PC-3 (cell line): ENCODE data around the gene GMDS. TPM values are rescaled to one million over a fixed set of nuclear protein-coding genes. Genes with fewer than 3 reads are reported as not detected.

Experiments used
- ATAC-seq: fragments of 200-7000 bp; cut with Tn5 transposase; 2 replicates; pipeline ENCODE4 v1.9.1; 2020; ENCODE audit warnings: mild to moderate bottlenecking, moderate library complexity
- BruUV-seq: library from RNA; stranded (reverse); fragments of 400-500 nt; replicated peaks from 2 replicates; lab custom pipeline; 2021; lab: Mats Ljungman, UMichigan
- CTCF ChIA-PET: fragments of 300-600 bp; sonication (Branson Sonifier 250); formaldehyde crosslinking; loops from one replicate; lab custom pipeline; 2022; ENCODE audit warnings: antibody characterized with exemption; lab: Charles Lee
- POLR2A ChIA-PET: fragments of 300-600 bp; sonication (Branson Sonifier 250); formaldehyde crosslinking; loops from one replicate; lab custom pipeline; 2022; ENCODE audit warnings: antibody characterized with exemption; ENCODE audit not compliant: unreplicated experiment; lab: Charles Lee
- DNase-seq: peaks from one replicate; pipeline ENCODE4 v3.0.0-alpha.2; 2015
- H2AFZ ChIP-seq: fragments of 300-600 bp; sonication (generic); 2 replicates; pipeline ENCODE4 v1.6.0; 2016; ENCODE audit warnings: antibody characterized with exemption, low read length
- H3F3A ChIP-seq: fragments of 300-600 bp; sonication (generic); one replicate; pipeline ENCODE4 v1.6.0; 2017; ENCODE audit warnings: antibody characterized with exemption, low read length, control low read depth, mild to moderate bottlenecking; ENCODE audit not compliant: unreplicated experiment
- H3K27ac ChIP-seq: fragments of 300-600 bp; sonication (generic); 2 replicates; pipeline ENCODE4 v1.5.1; 2016; ENCODE audit warnings: mild to moderate bottlenecking, low read length
- H3K27me3 ChIP-seq: fragments of 300-600 bp; sonication (generic); 2 replicates; pipeline ENCODE4 v1.6.1; 2016; ENCODE audit warnings: low read length, mixed read lengths
- H3K36me3 ChIP-seq: fragments of 300-600 bp; sonication (generic); 2 replicates; pipeline ENCODE4 v1.6.1; 2016; ENCODE audit warnings: low read depth, mixed run types, low read length, mixed read lengths
- H3K4me1 ChIP-seq: fragments of 300-600 bp; sonication (generic); 2 replicates; pipeline ENCODE4 v1.5.1; 2016; ENCODE audit warnings: low read length; ENCODE audit not compliant: insufficient read depth
- H3K4me2 ChIP-seq: fragments of 300-600 bp; sonication (generic); 2 replicates; pipeline ENCODE4 v1.6.0; 2016; ENCODE audit warnings: low read length
- H3K4me3 ChIP-seq: fragments of 300-600 bp; sonication (generic); 2 replicates; pipeline ENCODE4 v1.5.1; 2016; ENCODE audit warnings: mild to moderate bottlenecking, low read length, mixed read lengths
- H3K79me2 ChIP-seq: fragments of 300-600 bp; sonication (generic); 2 replicates; pipeline ENCODE4 v1.6.1; 2017; ENCODE audit warnings: low read length, mixed read lengths
- H3K9ac ChIP-seq: fragments of 300-600 bp; sonication (generic); 2 replicates; pipeline ENCODE4 v1.6.0; 2016; ENCODE audit warnings: mild to moderate bottlenecking, low read length
- H3K9me2 ChIP-seq: fragments of 300-600 bp; sonication (generic); replicated peaks from 2 replicates; pipeline ENCODE4 v1.6.1; 2016; ENCODE audit warnings: mixed run types, low read length, mixed read lengths
- H3K9me3 ChIP-seq: fragments of 300-600 bp; sonication (generic); 2 replicates; pipeline ENCODE4 v1.6.1; 2016; ENCODE audit warnings: low read length, mixed read lengths
- H4K20me1 ChIP-seq: fragments of 300-600 bp; sonication (generic); 2 replicates; pipeline ENCODE4 v1.6.1; 2016; ENCODE audit warnings: low read length, mixed read lengths
- CTCF ChIP-seq: fragments of 300-600 bp; sonication (generic); conservative IDR thresholded peaks from 2 replicates; pipeline ENCODE4 v1.5.1; 2017; ENCODE audit warnings: antibody characterized with exemption, low read depth, mild to moderate bottlenecking, low read length
- EZH2 ChIP-seq: fragments of 300-600 bp; sonication (generic); IDR thresholded peaks from one replicate; pipeline ENCODE4 v1.6.1; 2017; ENCODE audit warnings: antibody characterized with exemption, mild to moderate bottlenecking, low read length; ENCODE audit not compliant: unreplicated experiment
- EZH2phosphoT487 ChIP-seq: fragments of 300-600 bp; sonication (generic); IDR thresholded peaks from 2 replicates; pipeline ENCODE4 v1.6.1; 2018; ENCODE audit warnings: mild to moderate bottlenecking, antibody characterized with exemption, low read length, borderline replicate concordance
- intact Hi-C: fragments of 100-400 bp; cut with micrococcal nuclease; formaldehyde crosslinking; loops from 2 replicates; pipeline ENCODE4 v1.9.0; 2023
- total RNA-seq: library from RNA; depleted of rRNA; stranded (reverse); fragments of >200 nt; gene quantifications from 2 replicates; pipeline ENCODE4 v1.2.3, GENCODE V29; 2014

The GMDS gene
- total RNA-seq, 1 experiment from 2014 or later, result 18.3 TPM

- no TSS peak for BruUV-seq
Measured at GRCh38 chr6:1965596-1966224, 279.7 kb downstream of the GMDS start.

GRCh38 chr6:1963596-1963995 is 281.8 kb downstream of the GMDS start:
- ATAC-seq (no peak), DNase-seq (no peak)
- H3K9me2 ChIP-seq, result no peaks in the 10 kb centered on the region
- H2AFZ ChIP-seq, result no peak overlapping the region
- H3K79me2 ChIP-seq, result no peaks in the 10 kb centered on the region
- H3K4me1 ChIP-seq, result no peaks in the 10 kb centered on the region
- H3K4me2 ChIP-seq, result no peak overlapping the region
- no peak for TF ChIP-seq CTCF
- no peak for TF ChIP-seq EZH2
- TF ChIP-seq EZH2phosphoT487, result no peak
- intact Hi-C loops, result no loop called here
- CTCF ChIA-PET, result no interaction called here
- BruUV-seq, result no TSS peak
- H3K9ac ChIP-seq, result no peak overlapping the region
- H3K27ac ChIP-seq, result no peak overlapping the region
- no peaks in the 10 kb centered on the region for H3F3A ChIP-seq
- H3K4me3 ChIP-seq, result no peak overlapping the region
- H3K27me3 ChIP-seq, result no peaks in the 10 kb centered on the region
- no peaks in the 10 kb centered on the region for H4K20me1 ChIP-seq
- no peaks in the 10 kb centered on the region for H3K9me3 ChIP-seq
- POLR2A ChIA-PET, result no interaction called here
- H3K36me3 ChIP-seq, result no peaks in the 10 kb centered on the region; the same call in 1 of the 2 replicates

More at GRCh38 chr6:1965596-1966224, 279.7 kb downstream of the GMDS start:
- CTCF ChIA-PET, result no interaction called here
- H3K27ac ChIP-seq, result no peak overlapping the region
- TF ChIP-seq EZH2 (no peak), EZH2phosphoT487 (no peak), CTCF (no peak)
- H3K9ac ChIP-seq, result no peak overlapping the region
- POLR2A ChIA-PET, result no interaction called here
- no peaks in the 10 kb centered on the region for H3F3A ChIP-seq
- intact Hi-C loops, result no loop called here
- no peaks in the 10 kb centered on the region for H3K79me2 ChIP-seq
- DNase-seq (no peak), ATAC-seq (no peak)
- H4K20me1 ChIP-seq, result no peaks in the 10 kb centered on the region
- H3K4me3 ChIP-seq, result no peak overlapping the region
- H3K27me3 ChIP-seq, result no peaks in the 10 kb centered on the region
- H3K9me2 ChIP-seq, result no peaks in the 10 kb centered on the region
- H2AFZ ChIP-seq, result no peak overlapping the region
- no peak overlapping the region for H3K4me2 ChIP-seq
- no peaks in the 10 kb centered on the region for H3K36me3 ChIP-seq
- H3K4me1 ChIP-seq, result no peaks in the 10 kb centered on the region
- H3K9me3 ChIP-seq, result no peaks in the 10 kb centered on the region

- BruUV-seq, result no TSS peak
Measured at GRCh38 chr6:1962201-1962600, 283.2 kb downstream of the GMDS start.

More at GRCh38 chr6:1962201-1962600, 283.2 kb downstream of the GMDS start:
- no peaks in the 10 kb centered on the region for H3K9me3 ChIP-seq
- H3K36me3 ChIP-seq, result no peaks in the 10 kb centered on the region; the same call in 1 of the 2 replicates
- TF ChIP-seq EZH2phosphoT487 (no peak), CTCF (no peak), EZH2 (no peak)
- H3K4me1 ChIP-seq, result no peaks in the 10 kb centered on the region
- no peaks in the 10 kb centered on the region for H4K20me1 ChIP-seq
- H3F3A ChIP-seq, result no peaks in the 10 kb centered on the region
- DNase-seq, result no peak
- ChIA-PET POLR2A (no interaction called here), CTCF (no interaction called here)
- no peak overlapping the region for H3K4me2 ChIP-seq
- H3K27me3 ChIP-seq, result no peaks in the 10 kb centered on the region
- no peak overlapping the region for H3K9ac ChIP-seq
- no peaks in the 10 kb centered on the region for H3K9me2 ChIP-seq
- intact Hi-C loops, result no loop called here
- no peak overlapping the region for H2AFZ ChIP-seq
- no peak overlapping the region for H3K4me3 ChIP-seq
- H3K27ac ChIP-seq, result no peak overlapping the region
- no peak for ATAC-seq
- no peaks in the 10 kb centered on the region for H3K79me2 ChIP-seq
